ENCODE measurements around the gene EPX. TPM values are rescaled to one million over a fixed set of nuclear protein-coding genes. Genes with fewer than 3 reads are reported as not detected.
A peak's percentile ranks its signal among the peaks of the same experiment; 100 is the strongest.

Gene EPX
- total RNA-seq, 6 experiments from 2014 or later = not detected

DNA sequence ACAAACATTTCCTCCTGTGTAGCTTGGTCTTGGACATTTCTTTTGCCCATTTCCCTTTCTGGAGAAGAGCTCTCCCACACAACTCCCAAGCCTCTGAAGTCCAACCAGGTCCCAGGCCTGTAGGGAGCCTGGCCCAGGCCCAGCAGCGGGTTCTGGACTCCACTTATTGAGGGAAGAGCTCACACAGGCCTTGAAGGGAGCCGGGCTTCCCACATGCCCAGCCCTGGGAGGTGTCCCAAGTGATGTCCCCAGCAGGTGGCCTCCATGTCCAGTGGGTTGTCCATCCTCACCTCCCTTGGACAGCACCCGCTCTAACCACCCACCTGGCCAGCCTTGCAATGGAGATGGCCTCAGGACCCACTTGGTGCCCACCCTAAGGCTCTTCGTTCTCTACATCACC, 5.9 kb upstream of the EPX start:
- no peak for DNase-seq
- Mint-ChIP-seq H3K9me3 (no peaks in the 10 kb centered on the region), H3K36me3 (ENCODE audit: low read depth) (no peaks in the 10 kb centered on the region), H3K4me3 (no peak overlapping the region), H3K27ac (no peak overlapping the region), H3K27me3 (ENCODE audit: insufficient read depth) (peaks cover 28% of the 10 kb centered on the region), H3K4me1 (ENCODE audit: low read depth) (peaks cover 16% of the 10 kb centered on the region)
- TF ChIP-seq CTCF (IDR thresholded peaks at IDR 0.05) = no peak

DNA sequence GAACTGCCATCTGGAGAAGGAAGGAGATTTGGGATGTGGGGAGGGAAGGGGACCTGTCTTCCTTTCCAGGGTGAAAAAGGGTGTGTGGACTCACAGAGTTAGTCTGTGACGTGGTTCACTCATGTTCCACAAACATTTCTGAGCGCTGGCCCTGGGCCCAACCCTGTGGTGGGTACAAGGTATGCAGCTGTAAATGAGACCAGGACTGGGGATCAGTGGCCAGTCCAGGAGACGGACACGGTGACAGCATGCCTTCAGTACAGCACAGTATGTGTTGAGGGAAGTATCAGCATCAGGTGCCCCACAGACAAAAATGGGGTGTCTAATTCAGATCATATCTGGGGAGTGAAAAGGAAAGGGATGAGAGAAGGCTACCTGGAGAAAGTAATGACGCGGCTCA, 5.5 kb upstream of the EPX start:
- no peaks in the 10 kb centered on the region for H3K9me3 Mint-ChIP-seq
- no peak for TF ChIP-seq CTCF (IDR thresholded peaks at IDR 0.05)
- no peak overlapping the region for H3K27ac Mint-ChIP-seq
- H3K4me1 Mint-ChIP-seq (ENCODE audit: low read depth) = peaks cover 16% of the 10 kb centered on the region
- H3K36me3 Mint-ChIP-seq (ENCODE audit: low read depth) = no peaks in the 10 kb centered on the region
- H3K4me3 Mint-ChIP-seq = no peak overlapping the region
- H3K27me3 Mint-ChIP-seq (ENCODE audit: insufficient read depth) = peaks cover 29% of the 10 kb centered on the region
- no peak for DNase-seq

DNA sequence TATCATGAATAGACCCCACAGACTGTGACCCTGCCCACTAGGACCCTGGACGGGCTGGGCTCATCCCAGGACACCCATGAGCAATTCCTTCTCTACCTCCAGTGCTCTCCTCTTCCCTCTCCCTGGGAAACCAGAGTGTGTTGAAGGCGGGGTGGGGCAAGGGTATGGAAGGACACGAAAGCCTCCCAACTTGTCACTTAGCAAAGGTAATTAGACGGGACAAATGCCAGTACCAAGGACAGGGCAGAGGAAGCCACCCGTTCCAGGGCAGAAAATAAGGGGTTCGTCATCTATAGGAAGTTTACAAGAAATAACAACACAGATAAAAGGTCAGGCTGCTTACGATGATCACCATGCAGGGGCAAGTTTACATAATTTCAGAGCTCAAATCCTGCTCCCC, 4.9 kb upstream of the EPX start:
- Mint-ChIP-seq H3K36me3 (ENCODE audit: low read depth) (no peaks in the 10 kb centered on the region), H3K4me1 (ENCODE audit: low read depth) (peaks cover 16% of the 10 kb centered on the region), H3K27me3 (ENCODE audit: insufficient read depth) (peaks cover 29% of the 10 kb centered on the region), H3K27ac (no peak overlapping the region), H3K4me3 (no peak overlapping the region), H3K9me3 (no peaks in the 10 kb centered on the region)
- TF ChIP-seq CTCF (IDR thresholded peaks at IDR 0.05) = no peak
- DNase-seq = no peak

DNA sequence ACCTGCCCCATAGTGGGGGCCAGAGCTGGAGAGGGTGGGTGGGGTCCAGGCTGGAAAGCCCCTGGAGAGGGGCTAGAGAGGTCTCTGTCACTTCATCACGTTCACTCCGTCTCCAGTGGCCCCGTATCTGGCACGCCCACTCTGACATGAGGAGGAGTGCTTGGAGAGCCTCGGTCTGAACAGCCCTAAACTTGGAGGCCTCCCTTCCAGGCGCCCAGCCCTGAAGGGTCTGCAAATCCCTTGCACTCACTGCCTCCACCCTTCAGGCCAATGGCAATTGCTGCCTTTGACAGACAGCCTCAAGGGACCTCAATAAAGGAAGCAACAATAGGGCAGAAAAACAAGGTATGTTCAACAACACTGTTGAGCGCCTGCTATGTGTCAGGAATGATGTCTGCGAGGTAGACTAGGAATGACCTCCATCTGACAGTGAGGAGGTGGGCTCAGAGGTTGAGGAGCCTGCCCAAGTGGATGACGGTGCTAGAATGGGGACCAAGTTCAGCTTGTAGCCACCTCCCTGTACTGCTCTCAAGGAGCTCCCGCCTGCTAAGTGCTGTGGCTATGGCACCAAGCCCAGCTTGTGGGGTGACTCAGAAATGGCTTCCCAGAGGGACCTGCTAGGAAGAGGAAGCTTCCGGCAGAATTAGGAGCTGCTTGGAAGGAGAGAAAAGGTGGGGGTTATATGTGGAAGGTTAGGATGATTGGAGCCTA, 2.9 kb upstream of the EPX start:
- Mint-ChIP-seq H3K9me3 (no peaks in the 10 kb centered on the region), H3K36me3 (ENCODE audit: low read depth) (no peaks in the 10 kb centered on the region), H3K4me1 (ENCODE audit: low read depth) (peaks cover 11% of the 10 kb centered on the region)

DNA sequence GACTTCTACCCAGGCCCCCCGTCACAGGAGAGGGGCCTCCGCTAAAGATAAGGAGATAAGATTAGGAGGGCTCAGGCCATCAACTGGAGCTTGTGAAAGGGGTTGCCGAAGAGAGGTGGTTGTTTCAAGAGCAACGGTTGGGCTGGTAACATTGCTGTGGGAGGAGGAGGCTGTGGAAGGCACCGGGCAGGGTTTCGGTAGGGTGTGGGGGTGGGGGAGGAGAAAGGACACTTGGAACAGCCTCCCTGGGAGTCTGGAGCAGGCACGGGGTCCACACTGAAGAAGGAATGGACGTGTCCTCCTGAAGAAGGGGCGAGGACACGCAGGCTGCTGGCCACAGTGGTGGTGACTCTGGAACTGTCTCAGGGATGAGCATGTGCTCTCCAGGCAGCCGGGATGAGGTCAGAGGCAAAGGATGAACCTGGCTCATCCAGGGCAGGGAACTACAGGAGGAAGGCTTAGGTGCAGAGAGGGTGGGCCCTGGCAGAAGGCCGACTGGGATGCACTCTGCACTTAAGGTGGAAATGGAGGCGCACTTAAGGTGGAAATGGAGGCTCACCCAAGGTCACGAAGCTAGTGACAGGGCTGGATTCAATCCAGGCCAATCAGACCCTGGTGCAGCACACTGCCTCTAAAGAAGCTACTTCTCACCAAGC, 1.2 kb upstream of the EPX start:
- no peak overlapping the region for H3K27ac Mint-ChIP-seq
- no peak overlapping the region for H3K4me3 Mint-ChIP-seq
- peaks cover 10% of the 10 kb centered on the region for H3K4me1 Mint-ChIP-seq (ENCODE audit: low read depth)
- no peak for DNase-seq
- H3K9me3 Mint-ChIP-seq = no peaks in the 10 kb centered on the region
- H3K36me3 Mint-ChIP-seq (ENCODE audit: low read depth) = no peaks in the 10 kb centered on the region
- no peak for TF ChIP-seq CTCF (IDR thresholded peaks at IDR 0.05)
- H3K27me3 Mint-ChIP-seq (ENCODE audit: insufficient read depth) = peaks cover 30% of the 10 kb centered on the region

More for the DNA sequence above, 2.9 kb upstream of the EPX start:
- peaks cover 36% of the 10 kb centered on the region for H3K27me3 Mint-ChIP-seq (ENCODE audit: insufficient read depth)
- peak overlapping the region; percentile 55 for H3K4me3 Mint-ChIP-seq
- DNase-seq = peak; percentile 85
- peak; percentile 35; the same call in 1 of the 2 replicates for TF ChIP-seq CTCF (IDR thresholded peaks at IDR 0.05)
- no peak overlapping the region for H3K27ac Mint-ChIP-seq
